RWPE2 (cell line): ENCODE data around the gene GEN1.

Source experiments
- ATAC-seq: fragments of 200-7000 bp; cut with Tn5 transposase; 3 replicates; pipeline ENCODE4 v1.9.1; 2021; ENCODE audit warnings: low read depth
- DNase-seq: peaks from one replicate; pipeline ENCODE4 v3.0.0-alpha.2; 2020; ENCODE audit warnings: low spot score
- H3K27ac ChIP-seq: fragments of 450-650 bp; 2 replicates; pipeline ENCODE4 v1.5.1; 2017; ENCODE audit warnings: mild to moderate bottlenecking; ENCODE audit not compliant: poor library complexity, severe bottlenecking
- H3K27me3 ChIP-seq: fragments of 250-450 bp; sonication (Bioruptor Pico); 2 replicates; pipeline ENCODE4 v1.5.1; 2021; ENCODE audit warnings: mild to moderate bottlenecking, moderate library complexity; ENCODE audit not compliant: insufficient read depth, poor library complexity, severe bottlenecking
- H3K36me3 ChIP-seq: fragments of 250-450 bp; sonication (Bioruptor Pico); 2 replicates; pipeline ENCODE4 v1.5.1; 2020; ENCODE audit warnings: low read depth, mild to moderate bottlenecking, moderate library complexity
- H3K4me1 ChIP-seq: fragments of 250-450 bp; sonication (Bioruptor Pico); 2 replicates; pipeline ENCODE4 v1.5.1; 2021; ENCODE audit warnings: mild to moderate bottlenecking, moderate library complexity; ENCODE audit not compliant: insufficient read depth, poor library complexity, severe bottlenecking
- H3K4me3 ChIP-seq: fragments of 250-450 bp; sonication (Bioruptor Pico); 2 replicates; pipeline ENCODE4 v1.5.1; 2021; ENCODE audit warnings: mild to moderate bottlenecking, moderate library complexity; ENCODE audit not compliant: severe bottlenecking
- H3K9me3 ChIP-seq: fragments of 250-450 bp; sonication (Bioruptor Pico); 2 replicates; pipeline ENCODE4 v1.5.1; 2021; ENCODE audit warnings: mild to moderate bottlenecking, moderate library complexity; ENCODE audit not compliant: severe bottlenecking
- CTCF ChIP-seq: fragments of 450-650 bp; IDR thresholded peaks from one replicate; pipeline ENCODE4 v1.5.1; 2017; ENCODE audit warnings: mild to moderate bottlenecking, moderate library complexity; ENCODE audit not compliant: poor library complexity, severe bottlenecking

GEN1 gene

GRCh38 chr2:17813742-17814473 is 60.0 kb downstream of the GEN1 start:
- ATAC-seq (no peak), DNase-seq (no peak)
- peaks cover 31% of the 10 kb centered on the region for H3K4me1 ChIP-seq
- no peaks in the 10 kb centered on the region for H3K9me3 ChIP-seq
- H3K27ac ChIP-seq: peak overlapping the region; percentile 53
- no peaks in the 10 kb centered on the region for H3K27me3 ChIP-seq
- TF ChIP-seq CTCF: no peak
- H3K4me3 ChIP-seq: no peak overlapping the region
- no peaks in the 10 kb centered on the region for H3K36me3 ChIP-seq

DNA sequence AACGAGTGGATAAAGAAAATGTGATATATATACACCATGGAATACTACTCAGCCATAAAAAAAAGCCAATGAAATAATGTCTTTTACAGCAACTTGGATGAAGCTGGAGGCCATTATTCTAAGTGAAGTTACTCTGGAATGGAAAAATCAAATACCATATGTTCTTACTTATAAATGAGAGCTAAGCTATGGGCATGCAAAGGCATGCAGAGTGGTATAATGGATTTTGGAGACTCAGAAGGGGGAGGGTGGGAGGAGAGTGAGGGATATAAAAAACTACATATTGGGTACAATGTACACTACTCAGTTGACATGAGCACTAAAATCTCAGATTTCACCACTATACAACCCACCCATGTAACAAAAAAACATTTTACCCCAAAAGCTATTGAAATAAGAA is 60.7 kb downstream of the GEN1 start:
- Histone ChIP-seq H3K4me3 (no peak overlapping the region), H3K27me3 (no peaks in the 10 kb centered on the region), H3K27ac (peak overlapping the region; percentile 53), H3K36me3 (no peaks in the 10 kb centered on the region), H3K9me3 (no peaks in the 10 kb centered on the region), H3K4me1 (peaks cover 31% of the 10 kb centered on the region)
- no peak for DNase-seq
- TF ChIP-seq CTCF: no peak
- ATAC-seq: no peak

DNA sequence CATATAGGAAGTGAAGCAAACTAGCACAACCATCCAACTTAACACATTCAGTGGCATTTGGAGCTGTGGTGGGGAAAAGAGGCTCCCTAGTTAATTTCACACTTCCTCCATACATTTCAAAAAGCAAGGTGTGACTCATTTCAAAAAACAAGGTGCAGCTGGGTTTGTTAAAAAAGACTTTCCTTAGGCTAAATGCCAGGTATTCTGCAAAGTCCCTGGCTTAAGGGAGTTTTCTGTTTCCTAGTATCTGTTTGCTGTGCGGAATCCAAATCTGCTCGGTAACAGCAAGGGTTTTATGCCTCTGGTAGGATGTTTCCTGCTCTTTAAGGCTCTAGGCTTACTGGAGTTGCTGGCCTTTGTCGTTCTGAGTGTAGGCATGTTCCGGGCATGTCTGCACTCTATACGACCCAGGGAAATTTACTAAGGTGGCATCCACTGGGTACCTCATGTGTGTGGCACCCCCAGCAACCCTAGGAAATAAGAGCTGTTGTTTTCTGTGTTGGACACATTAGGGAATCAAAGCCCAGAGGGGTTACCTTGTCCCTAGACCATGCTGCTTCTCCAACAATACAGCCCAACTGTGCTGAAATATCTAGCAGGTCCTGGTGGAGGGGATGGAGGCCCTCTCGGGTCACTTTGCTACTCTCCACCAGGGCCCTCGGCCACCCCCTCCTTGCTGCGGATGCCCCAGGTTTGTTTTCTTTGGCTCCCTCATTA is 61.7 kb downstream of the GEN1 start:
- Histone ChIP-seq H3K27me3 (no peaks in the 10 kb centered on the region), H3K4me1 (peaks cover 31% of the 10 kb centered on the region), H3K36me3 (no peaks in the 10 kb centered on the region), H3K4me3 (no peak overlapping the region), H3K9me3 (no peaks in the 10 kb centered on the region), H3K27ac (peak overlapping the region; percentile 53)
- ATAC-seq: peak; percentile 35
- DNase-seq: no peak
- no peak for TF ChIP-seq CTCF

DNA sequence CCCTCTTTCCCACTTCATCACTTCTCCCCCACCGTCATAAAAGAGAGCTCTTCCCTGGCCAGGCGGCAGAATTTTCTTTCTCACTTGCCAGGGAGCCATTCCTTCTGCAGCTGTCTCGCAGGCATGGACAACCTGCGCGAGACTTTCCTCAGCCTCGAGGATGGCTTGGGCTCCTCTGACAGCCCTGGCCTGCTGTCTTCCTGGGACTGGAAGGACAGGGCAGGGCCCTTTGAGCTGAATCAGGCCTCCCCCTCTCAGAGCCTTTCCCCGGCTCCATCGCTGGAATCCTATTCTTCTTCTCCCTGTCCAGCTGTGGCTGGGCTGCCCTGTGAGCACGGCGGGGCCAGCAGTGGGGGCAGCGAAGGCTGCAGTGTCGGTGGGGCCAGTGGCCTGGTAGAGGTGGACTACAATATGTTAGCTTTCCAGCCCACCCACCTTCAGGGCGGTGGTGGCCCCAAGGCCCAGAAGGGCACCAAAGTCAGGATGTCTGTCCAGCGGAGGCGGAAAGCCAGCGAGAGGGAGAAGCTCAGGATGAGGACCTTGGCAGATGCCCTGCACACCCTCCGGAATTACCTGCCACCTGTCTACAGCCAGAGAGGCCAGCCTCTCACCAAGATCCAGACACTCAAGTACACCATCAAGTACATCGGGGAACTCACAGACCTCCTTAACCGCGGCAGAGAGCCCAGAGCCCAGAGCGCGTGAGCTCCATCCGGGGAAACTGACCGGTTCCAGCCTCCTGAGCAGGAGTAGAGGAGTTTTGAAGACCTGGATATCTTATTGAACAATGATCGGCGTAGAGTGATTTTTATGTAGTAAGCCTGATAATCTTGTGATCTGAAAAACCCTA is 62.7 kb downstream of the GEN1 start, which contains the start of gene MSGN1:
MSGN1 (plus strand) TSS at position 65 of the 850 bp plus-strand sequence; CDS start at position 124, 59 bp downstream.
- Histone ChIP-seq H3K4me1 (peaks cover 31% of the 10 kb centered on the region), H3K4me3 (no peak within 1 kb of the TSS), H3K27me3 (no peaks in the 10 kb centered on the region), H3K27ac (peak within 1 kb of the TSS; percentile 53), H3K36me3 (no peaks in the 10 kb centered on the region), H3K9me3 (no peaks in the 10 kb centered on the region)
- DNase-seq (no peak), ATAC-seq (no peak)
- TF ChIP-seq CTCF: no peak
